ENCODE results near the gene EXOC3L1. TPM values are rescaled to one million over a fixed set of nuclear protein-coding genes. Genes with fewer than 3 reads are reported as not detected.

The EXOC3L1 gene
- total RNA-seq, 2 experiments from 2014 or later, result 0.23 TPM; not detected in 1

- DNase-seq (peak; percentile 81), ATAC-seq (peak; percentile 63)
- Mint-ChIP-seq H3K9me3 (no peaks in the 10 kb centered on the region), H3K27me3 (peaks cover 47% of the 10 kb centered on the region), H3K4me1 (ENCODE audit: low read depth) (peaks cover 37% of the 10 kb centered on the region), H3K27ac (no peak overlapping the region), H3K4me3 (peak overlapping the region; percentile 57), H3K36me3 (ENCODE audit: low read depth) (peaks cover 10% of the 10 kb centered on the region)
- ChIA-PET POLR2A (interaction anchor here (0.7 to 9.2 kb wide), 4 partner anchors 12 to 22 kb away, joined by 4 to 67 read pairs (median 14); partner anchors contain the start of genes E2F4, FBXL8, HSF4 and TRADD), CTCF (interaction anchor here (0.9 to 16.0 kb wide), 6 partner anchors 10 to 224 kb away, joined by 3 to 209 read pairs (median 4); partner anchors contain the start of genes B3GNT9, FBXL8, HSF4 and TRADD)
- intact Hi-C loops (cut with micrococcal nuclease), result no loop called here
- TF ChIP-seq, protein P1, sequence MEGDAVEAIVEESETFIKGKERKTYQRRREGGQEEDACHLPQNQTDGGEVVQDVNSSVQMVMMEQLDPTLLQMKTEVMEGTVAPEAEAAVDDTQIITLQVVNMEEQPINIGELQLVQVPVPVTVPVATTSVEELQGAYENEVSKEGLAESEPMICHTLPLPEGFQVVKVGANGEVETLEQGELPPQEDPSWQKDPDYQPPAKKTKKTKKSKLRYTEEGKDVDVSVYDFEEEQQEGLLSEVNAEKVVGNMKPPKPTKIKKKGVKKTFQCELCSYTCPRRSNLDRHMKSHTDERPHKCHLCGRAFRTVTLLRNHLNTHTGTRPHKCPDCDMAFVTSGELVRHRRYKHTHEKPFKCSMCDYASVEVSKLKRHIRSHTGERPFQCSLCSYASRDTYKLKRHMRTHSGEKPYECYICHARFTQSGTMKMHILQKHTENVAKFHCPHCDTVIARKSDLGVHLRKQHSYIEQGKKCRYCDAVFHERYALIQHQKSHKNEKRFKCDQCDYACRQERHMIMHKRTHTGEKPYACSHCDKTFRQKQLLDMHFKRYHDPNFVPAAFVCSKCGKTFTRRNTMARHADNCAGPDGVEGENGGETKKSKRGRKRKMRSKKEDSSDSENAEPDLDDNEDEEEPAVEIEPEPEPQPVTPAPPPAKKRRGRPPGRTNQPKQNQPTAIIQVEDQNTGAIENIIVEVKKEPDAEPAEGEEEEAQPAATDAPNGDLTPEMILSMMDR (IDR thresholded peaks at IDR 0.05), result peak; percentile 17
Measured at GRCh38 chr16:67177743-67178699, 11.9 kb downstream of the EXOC3L1 start.

DNA sequence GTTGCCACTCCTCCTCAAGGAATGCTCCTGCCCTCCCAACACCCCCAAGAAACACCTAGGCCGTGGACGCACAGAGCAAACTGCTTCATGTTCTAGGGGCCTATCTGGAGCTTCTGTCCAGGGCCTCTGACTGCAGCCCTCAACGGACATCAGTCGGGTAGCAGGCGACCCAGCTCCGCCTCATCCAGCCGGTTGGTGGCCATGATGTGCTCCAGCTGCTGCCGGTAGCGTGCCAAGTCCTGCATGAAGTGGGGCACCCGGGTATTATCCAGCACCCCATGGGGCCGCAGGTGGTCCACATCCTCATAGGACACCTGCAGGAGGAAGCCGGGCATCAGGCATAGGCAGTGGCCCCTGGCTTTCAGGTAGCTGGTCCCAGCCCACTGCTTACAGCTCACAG, 13.3 kb downstream of the EXOC3L1 start:
- no peak overlapping the region for H3K4me3 Mint-ChIP-seq
- H3K9me3 Mint-ChIP-seq, result no peaks in the 10 kb centered on the region
- POLR2A ChIA-PET, result interaction anchor here (0.6 to 9.2 kb wide), 8 partner anchors 11 to 245 kb away, joined by 3 to 67 read pairs (median 5); partner anchors contain the start of genes E2F4, FBXL8, HSF4 and TMEM208
- ATAC-seq (no peak), DNase-seq (no peak)
- intact Hi-C loops (cut with micrococcal nuclease), result no loop called here
- no peak overlapping the region for H3K27ac Mint-ChIP-seq
- peaks cover 55% of the 10 kb centered on the region for H3K27me3 Mint-ChIP-seq
- TF ChIP-seq, protein P1 (IDR thresholded peaks at IDR 0.05), result no peak
- H3K4me1 Mint-ChIP-seq (ENCODE audit: low read depth), result peaks cover 41% of the 10 kb centered on the region
- CTCF ChIA-PET, result interaction anchor here (0.9 to 16.0 kb wide), 9 partner anchors 8 to 223 kb away, joined by 3 to 209 read pairs (median 4); partner anchors contain the start of genes B3GNT9, FBXL8, HSF4 and TRADD
- H3K36me3 Mint-ChIP-seq (ENCODE audit: low read depth), result peaks cover 10% of the 10 kb centered on the region

GRCh38 chr16:67174706-67175231, 15.2 kb downstream of the EXOC3L1 start:
- Mint-ChIP-seq H3K36me3 (ENCODE audit: low read depth) (peaks cover 12% of the 10 kb centered on the region), H3K27ac (no peak overlapping the region), H3K27me3 (peaks cover 70% of the 10 kb centered on the region), H3K9me3 (no peaks in the 10 kb centered on the region), H3K4me3 (peak overlapping the region; percentile 85), H3K4me1 (ENCODE audit: low read depth) (peaks cover 57% of the 10 kb centered on the region)
- POLR2A ChIA-PET, result interaction anchor here (0.6 to 9.2 kb wide), 9 partner anchors 9 to 164 kb away, joined by 3 to 67 read pairs (median 4); partner anchors contain the start of genes FBXL8, HSF4, MATCAP1 and TRADD
- no peak for DNase-seq
- CTCF ChIA-PET, result interaction anchor here (2.6 to 16.0 kb wide), 3 partner anchors 10 to 157 kb away, joined by 14 to 209 read pairs (median 32); partner anchors contain the start of genes B3GNT9, FBXL8, HSF4 and TRADD
- TF ChIP-seq, protein P1 (IDR thresholded peaks at IDR 0.05), result no peak
- intact Hi-C loops (cut with micrococcal nuclease), result no loop called here
- ATAC-seq, result no peak

- Mint-ChIP-seq H3K27ac (peak overlapping the region; percentile 34), H3K36me3 (ENCODE audit: low read depth) (peaks cover 10% of the 10 kb centered on the region), H3K4me1 (ENCODE audit: low read depth) (peaks cover 55% of the 10 kb centered on the region), H3K27me3 (peaks cover 67% of the 10 kb centered on the region), H3K9me3 (no peaks in the 10 kb centered on the region), H3K4me3 (peak overlapping the region; percentile 85)
- TF ChIP-seq, protein P1 (IDR thresholded peaks at IDR 0.05), result peak; percentile 19
- ChIA-PET POLR2A (interaction anchor here (0.6 to 9.2 kb wide), 4 partner anchors 9 to 64 kb away, joined by 3 to 67 read pairs (median 8); partner anchors contain the start of genes FBXL8, MATCAP1 and TRADD), CTCF (interaction anchor here (1.3 to 16.0 kb wide), 4 partner anchors 11 to 156 kb away, joined by 6 to 209 read pairs (median 23); partner anchors contain the start of genes B3GNT9, FBXL8, HSF4 and TRADD)
- DNase-seq (peak; percentile 85), ATAC-seq (peak; percentile 50)
- intact Hi-C loops (cut with micrococcal nuclease), result no loop called here
Measured at GRCh38 chr16:67173808-67174705, 15.9 kb downstream of the EXOC3L1 start.
